Nephron progenitor cell (in vitro differentiated cells): ENCODE results near the gene GDPD5.

ENCODE experiments used
- DNase-seq: peaks from one replicate; pipeline ENCODE4 v3.0.0; 2021
- H3K27ac Mint-ChIP-seq: 2 replicates; pipeline ENCODE4 v1.8.0; 2021; ENCODE audit warnings: mild to moderate bottlenecking, moderate library complexity, mixed read lengths
- H3K27me3 Mint-ChIP-seq: 2 replicates; pipeline ENCODE4 v1.8.0; 2021; ENCODE audit warnings: mild to moderate bottlenecking, low read depth, mixed read lengths; ENCODE audit not compliant: poor library complexity
- H3K36me3 Mint-ChIP-seq: 2 replicates; pipeline ENCODE4 v1.8.0; 2021; ENCODE audit warnings: low read depth, mixed read lengths
- H3K4me1 Mint-ChIP-seq: 2 replicates; pipeline ENCODE4 v1.8.0; 2021; ENCODE audit warnings: mixed read lengths
- H3K4me3 Mint-ChIP-seq: 2 replicates; pipeline ENCODE4 v1.8.0; 2021; ENCODE audit warnings: mild to moderate bottlenecking, moderate library complexity, mixed read lengths
- H3K9me3 Mint-ChIP-seq: 2 replicates; pipeline ENCODE4 v1.8.0; 2021; ENCODE audit warnings: mild to moderate bottlenecking, moderate library complexity, mixed read lengths
- TF ChIP-seq, protein P1 (sequence below): fragments of 200-600 bp; sonication (generic); IDR thresholded peaks from 2 replicates; pipeline ENCODE4 v1.5.0; 2021; ENCODE audit warnings: antibody characterized with exemption

Gene GDPD5

DNA sequence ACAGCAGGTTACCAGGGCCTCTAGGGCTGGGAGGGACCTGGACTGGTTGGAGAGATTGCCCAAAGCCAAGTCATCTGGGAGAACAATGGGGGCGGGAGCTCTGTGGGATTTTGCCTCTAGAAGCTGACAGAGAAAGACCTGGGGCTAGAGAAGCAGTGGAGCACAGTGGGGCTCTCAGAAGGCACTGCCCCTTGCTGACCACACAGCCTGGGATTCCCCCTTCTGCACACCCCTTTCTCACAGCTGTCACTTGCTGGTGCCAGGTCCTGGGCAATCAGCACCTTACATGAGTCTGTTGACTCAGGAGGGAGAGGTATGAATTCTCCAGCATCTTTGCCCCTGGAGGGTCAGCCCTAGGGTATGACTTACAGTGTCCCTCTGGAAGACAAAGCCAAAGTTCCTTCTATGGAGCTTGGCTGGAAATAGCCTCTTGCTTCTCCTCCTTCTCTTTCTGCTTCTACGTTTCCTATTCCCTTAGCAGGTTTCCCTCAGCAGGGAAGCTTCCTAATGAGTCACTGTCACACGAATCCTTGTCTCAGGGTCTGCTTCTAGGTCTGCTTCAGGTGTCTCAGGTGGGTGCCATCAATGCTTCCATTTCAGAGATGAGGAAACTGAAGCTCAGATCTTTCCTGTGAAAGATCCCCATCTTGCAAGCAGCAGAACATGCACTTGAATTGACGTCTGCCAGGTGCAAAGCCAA, 27.0 kb downstream of the GDPD5 start:
- Mint-ChIP-seq H3K9me3 (no peaks in the 10 kb centered on the region), H3K36me3 (no peaks in the 10 kb centered on the region), H3K27me3 (peaks cover 22% of the 10 kb centered on the region), H3K27ac (no peak overlapping the region), H3K4me1 (peaks cover 17% of the 10 kb centered on the region), H3K4me3 (no peak overlapping the region)
- DNase-seq: no peak
- TF ChIP-seq, protein P1, sequence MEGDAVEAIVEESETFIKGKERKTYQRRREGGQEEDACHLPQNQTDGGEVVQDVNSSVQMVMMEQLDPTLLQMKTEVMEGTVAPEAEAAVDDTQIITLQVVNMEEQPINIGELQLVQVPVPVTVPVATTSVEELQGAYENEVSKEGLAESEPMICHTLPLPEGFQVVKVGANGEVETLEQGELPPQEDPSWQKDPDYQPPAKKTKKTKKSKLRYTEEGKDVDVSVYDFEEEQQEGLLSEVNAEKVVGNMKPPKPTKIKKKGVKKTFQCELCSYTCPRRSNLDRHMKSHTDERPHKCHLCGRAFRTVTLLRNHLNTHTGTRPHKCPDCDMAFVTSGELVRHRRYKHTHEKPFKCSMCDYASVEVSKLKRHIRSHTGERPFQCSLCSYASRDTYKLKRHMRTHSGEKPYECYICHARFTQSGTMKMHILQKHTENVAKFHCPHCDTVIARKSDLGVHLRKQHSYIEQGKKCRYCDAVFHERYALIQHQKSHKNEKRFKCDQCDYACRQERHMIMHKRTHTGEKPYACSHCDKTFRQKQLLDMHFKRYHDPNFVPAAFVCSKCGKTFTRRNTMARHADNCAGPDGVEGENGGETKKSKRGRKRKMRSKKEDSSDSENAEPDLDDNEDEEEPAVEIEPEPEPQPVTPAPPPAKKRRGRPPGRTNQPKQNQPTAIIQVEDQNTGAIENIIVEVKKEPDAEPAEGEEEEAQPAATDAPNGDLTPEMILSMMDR: no peak

DNA sequence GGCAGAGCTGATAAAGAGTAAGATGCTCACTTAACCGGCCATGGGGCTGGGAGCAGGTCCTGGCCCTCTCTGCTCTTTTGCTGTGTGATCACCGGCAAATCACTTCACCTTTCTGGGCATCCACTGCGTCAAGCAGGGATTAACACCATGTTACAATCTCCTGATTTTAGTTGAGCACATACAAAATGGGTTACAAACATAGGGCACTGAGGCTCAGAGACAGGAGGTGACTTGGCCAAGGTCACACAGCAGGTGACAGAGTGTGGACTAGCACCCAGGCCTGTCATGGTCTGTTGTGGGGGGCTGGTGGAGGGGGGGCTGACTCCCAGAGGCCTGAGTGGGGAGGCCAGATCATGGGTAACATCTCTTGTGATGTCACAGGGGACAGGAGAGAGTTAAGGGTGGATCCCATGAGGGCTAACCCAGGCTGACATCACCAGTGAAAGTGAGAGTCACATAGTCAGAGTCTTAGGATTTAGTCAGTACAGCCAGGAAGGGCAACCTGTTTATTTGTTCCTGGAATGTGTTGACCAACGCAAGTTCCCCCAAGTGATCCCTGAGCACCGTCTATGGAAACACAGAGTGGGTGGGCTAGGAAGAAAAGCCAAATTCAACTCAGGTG, 27.8 kb downstream of the GDPD5 start:
- DNase-seq: no peak
- Mint-ChIP-seq H3K4me3 (no peak overlapping the region), H3K27ac (no peak overlapping the region), H3K36me3 (no peaks in the 10 kb centered on the region), H3K4me1 (peaks cover 17% of the 10 kb centered on the region), H3K9me3 (no peaks in the 10 kb centered on the region), H3K27me3 (peaks cover 19% of the 10 kb centered on the region)
- TF ChIP-seq, protein P1: no peak

DNA sequence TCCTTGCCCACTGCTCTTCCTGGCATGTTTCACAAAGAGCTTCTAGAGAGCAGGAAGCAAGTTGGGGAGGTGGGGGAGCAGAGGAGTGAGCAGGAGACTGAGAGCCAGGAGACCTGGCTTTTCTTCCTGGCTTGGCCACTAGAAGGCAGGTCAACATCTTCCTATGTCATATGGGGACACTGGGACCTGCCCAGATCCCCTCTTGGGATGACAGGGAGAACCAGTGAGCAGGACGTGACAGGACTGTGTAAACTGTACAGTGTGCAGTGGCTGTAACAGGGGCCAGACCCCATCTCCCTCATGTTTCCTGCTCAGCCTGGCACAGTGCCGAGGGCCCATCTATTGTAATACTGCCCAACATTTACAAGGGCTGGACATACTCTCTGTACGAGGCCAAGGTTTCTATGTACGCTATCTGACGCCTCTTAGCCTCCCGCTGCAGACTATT, 29.4 kb downstream of the GDPD5 start:
- Mint-ChIP-seq H3K27ac (no peak overlapping the region), H3K9me3 (no peaks in the 10 kb centered on the region), H3K27me3 (peaks cover 14% of the 10 kb centered on the region), H3K36me3 (no peaks in the 10 kb centered on the region), H3K4me1 (peaks cover 17% of the 10 kb centered on the region), H3K4me3 (no peak overlapping the region)
- TF ChIP-seq, protein P1: no peak
- no peak for DNase-seq

DNA sequence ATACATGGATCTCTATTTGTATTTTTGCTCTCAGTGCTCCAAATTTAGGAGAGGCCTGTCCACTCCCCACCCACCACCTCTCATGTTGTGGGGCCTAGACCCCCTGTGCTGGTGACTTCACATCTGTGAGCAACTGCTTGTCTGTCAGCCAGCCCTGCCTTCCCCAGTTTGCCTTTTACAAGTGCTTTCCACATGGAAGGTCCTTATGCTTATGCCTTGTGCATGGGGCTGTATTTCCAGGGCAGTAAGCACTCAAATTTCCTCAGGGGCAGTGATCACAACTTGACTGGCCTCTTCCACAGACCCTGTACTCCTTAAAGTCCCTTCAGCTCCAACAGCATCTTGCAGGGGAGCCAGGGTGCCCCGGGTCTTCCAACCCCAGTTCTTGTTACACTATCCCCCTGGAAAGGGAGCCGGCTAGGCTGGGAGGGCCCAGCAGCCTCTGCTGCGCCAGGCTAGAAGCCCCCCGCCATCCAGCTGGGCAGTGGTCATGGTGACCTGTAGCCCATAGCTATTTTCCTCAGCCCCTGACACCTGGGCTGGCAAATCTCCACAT, 29.9 kb downstream of the GDPD5 start:
- Mint-ChIP-seq H3K9me3 (no peaks in the 10 kb centered on the region), H3K27ac (no peak overlapping the region), H3K4me3 (no peak overlapping the region), H3K27me3 (peaks cover 13% of the 10 kb centered on the region), H3K36me3 (no peaks in the 10 kb centered on the region), H3K4me1 (peaks cover 20% of the 10 kb centered on the region)
- no peak for DNase-seq
- TF ChIP-seq, protein P1: no peak

DNA sequence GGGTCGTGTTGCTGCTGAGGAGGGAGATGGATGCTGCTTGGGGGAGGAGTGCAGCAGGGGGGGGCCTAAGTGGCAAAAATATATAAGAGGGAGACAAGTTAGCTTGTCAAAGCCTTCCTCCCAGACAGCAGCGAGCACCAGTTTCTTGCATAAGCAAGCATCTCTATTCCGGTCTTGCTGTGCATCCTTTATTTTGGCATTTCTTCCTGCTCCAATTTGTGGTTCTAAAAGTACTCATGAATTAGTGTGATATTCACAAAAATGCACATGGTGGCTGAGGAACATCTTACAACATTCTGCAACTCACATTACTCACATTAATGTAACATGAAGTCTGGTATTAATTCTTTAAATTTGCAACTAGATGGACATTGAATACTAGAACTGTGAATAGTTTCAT, 32.1 kb downstream of the GDPD5 start:
- TF ChIP-seq, protein P1: no peak
- peaks cover 3% of the 10 kb centered on the region for H3K27me3 Mint-ChIP-seq
- no peaks in the 10 kb centered on the region for H3K36me3 Mint-ChIP-seq
- H3K9me3 Mint-ChIP-seq: no peaks in the 10 kb centered on the region
- peaks cover 33% of the 10 kb centered on the region for H3K4me1 Mint-ChIP-seq
- no peak for DNase-seq
- no peak overlapping the region for H3K4me3 Mint-ChIP-seq
- H3K27ac Mint-ChIP-seq: no peak overlapping the region
